GDM1 (cell line): ENCODE measurements around the gene MEF2D.

Experiments
- DNase-seq: peaks from one replicate; lab custom pipeline; 2025; lab: John Stamatoyannopoulos, UW

Gene MEF2D

GRCh38 chr1:156443286-156443685, 57.3 kb downstream of the MEF2D start:
- no peak for DNase-seq

- DNase-seq: no peak
Measured at GRCh38 chr1:156440654-156441437, 59.7 kb downstream of the MEF2D start.

- DNase-seq: no peak
Measured at GRCh38 chr1:156439777-156440183, 60.8 kb downstream of the MEF2D start.

- DNase-seq: no peak
Measured at GRCh38 chr1:156439036-156439776, 61.4 kb downstream of the MEF2D start.

GRCh38 chr1:156438278-156438987, 62.1 kb downstream of the MEF2D start:
- DNase-seq: no peak

GRCh38 chr1:156437037-156437867, 63.3 kb downstream of the MEF2D start:
- no peak for DNase-seq

GRCh38 chr1:156436141-156437036, 64.2 kb downstream of the MEF2D start:
- DNase-seq: no peak

GRCh38 chr1:156435545-156436140, 64.9 kb downstream of the MEF2D start:
- DNase-seq: no peak

- DNase-seq: no peak
Measured at GRCh38 chr1:156434989-156435544, 65.5 kb downstream of the MEF2D start.

- no peak for DNase-seq
Measured at GRCh38 chr1:156433602-156434001, 67.0 kb downstream of the MEF2D start.

- DNase-seq: no peak
Measured at GRCh38 chr1:156433032-156433431, 67.5 kb downstream of the MEF2D start.

- DNase-seq: no peak
Measured at GRCh38 chr1:156432669-156433018, 67.9 kb downstream of the MEF2D start.

- no peak for DNase-seq
Measured at GRCh38 chr1:156431769-156432668, 68.6 kb downstream of the MEF2D start.

- no peak for DNase-seq
Measured at GRCh38 chr1:156431366-156431765, 69.2 kb downstream of the MEF2D start.

GRCh38 chr1:156430866-156431265, 69.7 kb downstream of the MEF2D start:
- no peak for DNase-seq

GRCh38 chr1:156430303-156430702, 70.3 kb downstream of the MEF2D start:
- no peak for DNase-seq

- no peak for DNase-seq
Measured at GRCh38 chr1:156429313-156430060, 71.1 kb downstream of the MEF2D start.

GRCh38 chr1:156428746-156429288, 71.8 kb downstream of the MEF2D start:
- DNase-seq: no peak
